Sigmoid colon (tissue), 7 donors: ENCODE data around the gene CFAP20. TPM values are rescaled to one million over a fixed set of nuclear protein-coding genes. Genes with fewer than 3 reads are reported as not detected.
A peak's percentile ranks its signal among the peaks of the same experiment; 100 is the strongest.

Source experiments
- DNase-seq: peaks from one replicate; pipeline ENCODE4 v3.0.0-alpha.2; 2019
- H3K27ac ChIP-seq, 4 donors: fragments of 200-600 bp; sonication (generic); one replicate each; pipeline ENCODE4 v1.5.1; 2016 to 2019; ENCODE audit warnings: mild to moderate bottlenecking in 1 of 4
- H3K27me3 ChIP-seq, 3 donors: fragments of 200-600 bp; sonication (generic); one replicate each; pipeline ENCODE4 v1.5.1; 2019; ENCODE audit warnings: mild to moderate bottlenecking in 1 of 3
- H3K36me3 ChIP-seq, 4 donors: fragments of 200-600 bp; sonication (generic); one replicate each; pipeline ENCODE4 v1.5.1; 2016 to 2019
- H3K4me1 ChIP-seq, 4 donors: fragments of 200-600 bp; sonication (generic); one replicate each; pipeline ENCODE4 v1.5.1; 2017 to 2019
- H3K4me3 ChIP-seq, 4 donors: fragments of 200-600 bp; sonication (generic); one replicate each; pipeline ENCODE4 v1.5.1; 2017 to 2019; ENCODE audit warnings: mild to moderate bottlenecking in 2 of 4, moderate library complexity in 1 of 4
- H3K9me3 ChIP-seq, 4 donors: fragments of 200-600 bp in 3 of 4; sonication (generic) in 3 of 4; one replicate each; pipeline versions ENCODE4 v1.5.1 to v1.6.1; 2013 to 2019
- EP300 ChIP-seq, 4 donors: sonication (generic); formaldehyde crosslinking; IDR thresholded peaks; one replicate each; pipeline ENCODE4 v1.6.1; 2017; ENCODE audit warnings: antibody characterized with exemption in 4 of 4
- POLR2A ChIP-seq, 2 donors: fragments of 450-650 bp; IDR thresholded peaks; one replicate each; pipeline ENCODE4 v1.6.1; 2016; ENCODE audit warnings: antibody characterized with exemption in 2 of 2, mild to moderate bottlenecking in 2 of 2, moderate library complexity in 2 of 2
- POLR2AphosphoS5 ChIP-seq, 4 donors: sonication (generic); formaldehyde crosslinking; IDR thresholded peaks; one replicate each; pipeline ENCODE4 v1.6.1; 2017; ENCODE audit warnings: antibody characterized with exemption in 4 of 4
- WGBS, 2 donors: extraction: QIAGEN DNeasy Blood & Tissue Kit; methylation state at CpG; one replicate each; pipeline ENCODE4 v1.1.7; 2013; 5-methylcytosine and 5-hydroxymethylcytosine counted together
- intact Hi-C: fragments of 100-400 bp; cut with DNase I; formaldehyde crosslinking; loops from one replicate; pipeline ENCODE4 v1.15.1; 2023
- polyA plus RNA-seq, 3 donors: library from polyadenylated mRNA; stranded (reverse); fragments of 200-250 nt; gene quantifications; one replicate each; pipeline ENCODE4 v1.2.3, GENCODE V29; 2013
- total RNA-seq, 4 donors: library from RNA; depleted of rRNA; stranded (reverse); fragments of >200 nt; gene quantifications; one replicate each; pipeline ENCODE4 v1.1.0, GENCODE V29; 2016
- TF ChIP-seq, protein P1 (sequence below), 4 experiments: fragments of 450-650 bp in 3 of 4; fragments of 200-600 bp in 1 of 4; IDR thresholded peaks; one replicate each; pipeline ENCODE4 v1.5.1; 2016 to 2019; ENCODE audit warnings: antibody characterized with exemption in 4 of 4, mild to moderate bottlenecking in 3 of 4, moderate library complexity in 2 of 4
- donor health status: healthy with polysubstance abuse.
- donor health status: Bipolar disorder and iron deficiency.
- donor health status: healthy.

Gene CFAP20
- total and polyA plus RNA-seq, 7 donors = 11.9 to 42.5 (median 28.3) TPM

DNA sequence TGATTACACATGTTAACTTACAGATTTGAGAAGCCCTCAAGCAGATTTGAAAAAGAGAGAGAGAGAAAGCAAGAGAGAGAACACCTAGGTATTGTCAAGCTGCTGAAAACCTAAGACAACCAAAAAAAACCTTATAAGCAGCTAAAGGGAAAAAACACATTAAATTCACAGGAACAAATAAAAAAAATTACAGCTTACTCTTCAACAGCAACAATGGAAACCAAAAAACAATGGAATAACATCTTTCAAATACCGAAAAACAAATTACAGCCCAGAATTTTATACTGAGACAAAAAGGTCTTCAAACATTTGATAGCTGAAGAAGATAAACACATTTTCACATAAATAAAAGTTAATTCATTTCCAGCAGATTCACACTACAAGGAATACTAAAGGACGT is 8.4 kb upstream of the CFAP20 start:
- Histone ChIP-seq H3K4me1 (no peaks in the 10 kb centered on the region), H3K27ac (no peak overlapping the region), H3K27me3 (no peaks in the 10 kb centered on the region), H3K36me3 (peaks cover 0 to 4% (median 0%) of the 10 kb centered on the region in 4 donors), H3K4me3 (no peak overlapping the region), H3K9me3 (peaks cover 0 to 5% (median 1%) of the 10 kb centered on the region in 4 donors)
- WGBS, 2 donors = 89 to 93% methylated on average over 2 of the region's 2 CpGs
- intact Hi-C loops = no loop called here
- TF ChIP-seq POLR2A (IDR thresholded peaks at IDR 0.05) = no peak
- no peak for TF ChIP-seq POLR2AphosphoS5 (IDR thresholded peaks at IDR 0.05)
- no peak for TF ChIP-seq EP300 (IDR thresholded peaks at IDR 0.05)
- TF ChIP-seq, protein P1, sequence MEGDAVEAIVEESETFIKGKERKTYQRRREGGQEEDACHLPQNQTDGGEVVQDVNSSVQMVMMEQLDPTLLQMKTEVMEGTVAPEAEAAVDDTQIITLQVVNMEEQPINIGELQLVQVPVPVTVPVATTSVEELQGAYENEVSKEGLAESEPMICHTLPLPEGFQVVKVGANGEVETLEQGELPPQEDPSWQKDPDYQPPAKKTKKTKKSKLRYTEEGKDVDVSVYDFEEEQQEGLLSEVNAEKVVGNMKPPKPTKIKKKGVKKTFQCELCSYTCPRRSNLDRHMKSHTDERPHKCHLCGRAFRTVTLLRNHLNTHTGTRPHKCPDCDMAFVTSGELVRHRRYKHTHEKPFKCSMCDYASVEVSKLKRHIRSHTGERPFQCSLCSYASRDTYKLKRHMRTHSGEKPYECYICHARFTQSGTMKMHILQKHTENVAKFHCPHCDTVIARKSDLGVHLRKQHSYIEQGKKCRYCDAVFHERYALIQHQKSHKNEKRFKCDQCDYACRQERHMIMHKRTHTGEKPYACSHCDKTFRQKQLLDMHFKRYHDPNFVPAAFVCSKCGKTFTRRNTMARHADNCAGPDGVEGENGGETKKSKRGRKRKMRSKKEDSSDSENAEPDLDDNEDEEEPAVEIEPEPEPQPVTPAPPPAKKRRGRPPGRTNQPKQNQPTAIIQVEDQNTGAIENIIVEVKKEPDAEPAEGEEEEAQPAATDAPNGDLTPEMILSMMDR (IDR thresholded peaks at IDR 0.05) = no peak
- DNase-seq = no peak

DNA sequence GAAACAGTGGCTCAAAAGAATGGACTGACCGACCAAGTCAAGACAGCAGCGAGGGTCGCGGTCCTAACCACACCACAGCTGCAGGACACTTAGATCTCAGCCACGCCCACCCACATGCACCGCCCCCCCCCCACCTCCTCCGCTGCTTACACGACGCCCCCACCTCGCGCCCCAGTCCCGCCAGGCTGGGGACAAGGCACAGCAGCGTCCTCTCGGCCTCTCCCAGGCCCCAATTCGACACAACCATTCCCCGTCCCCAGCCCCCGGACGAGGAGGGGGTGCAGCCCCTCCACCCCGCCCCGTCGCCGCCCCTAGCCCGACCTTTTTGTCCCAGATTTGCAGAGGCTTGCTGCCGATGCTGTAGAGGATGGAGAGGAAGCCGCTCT is 477 bp downstream of the CFAP20 start:
- Histone ChIP-seq H3K27ac (peak overlapping the region; percentile 89 to 95 (median 92)), H3K27me3 (no peaks in the 10 kb centered on the region), H3K4me3 (peak overlapping the region; percentile 73 to 92 (median 84)), H3K36me3 (no peaks in the 10 kb centered on the region), H3K4me1 (peaks cover 0 to 48% (median 44%) of the 10 kb centered on the region in 4 donors), H3K9me3 (no peaks in the 10 kb centered on the region)
- WGBS, 2 donors = 1 to 2% methylated on average over 25 of the region's 25 CpGs
- peak; percentile 67 for DNase-seq
- no peak for TF ChIP-seq POLR2AphosphoS5 (IDR thresholded peaks at IDR 0.05)
- TF ChIP-seq POLR2A (IDR thresholded peaks at IDR 0.05) = no peak
- no peak for TF ChIP-seq EP300 (IDR thresholded peaks at IDR 0.05)
- TF ChIP-seq, protein P1 (IDR thresholded peaks at IDR 0.05) = no peak
- intact Hi-C loops = loop anchor here (2.0 to 10.0 kb wide), 6 partner anchors 69 to 1194 kb away; partner anchors contain the start of genes CSNK2A2, HERPUD1, KATNB1 and KIFC3

DNA sequence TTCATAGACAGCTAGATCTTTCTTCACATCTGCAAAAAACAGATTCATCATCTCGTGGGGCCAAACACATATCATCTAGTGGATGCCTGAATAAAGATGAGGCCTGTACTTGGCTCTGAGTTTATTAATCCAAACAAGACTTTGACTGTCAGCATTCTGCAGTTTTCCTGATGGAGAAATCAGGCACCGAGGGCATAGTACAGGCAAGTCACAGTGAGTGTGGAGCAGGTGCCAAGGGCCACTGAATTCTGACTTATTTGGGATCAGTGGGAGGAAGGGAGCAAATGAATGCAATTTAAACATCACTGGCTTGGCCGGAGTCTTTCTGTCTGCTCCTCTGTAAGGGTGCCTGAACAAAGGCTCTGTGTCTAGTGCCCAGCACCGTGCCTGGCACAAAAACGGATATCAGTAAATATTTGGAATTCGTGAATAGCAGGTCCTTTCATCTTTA is 975 bp downstream of the CFAP20 start:
- 2 to 10% methylated on average over 6 of the region's 6 CpGs for WGBS, 2 donors
- H3K4me1 ChIP-seq = peaks cover 0 to 50% (median 45%) of the 10 kb centered on the region in 4 donors
- H3K9me3 ChIP-seq = no peaks in the 10 kb centered on the region
- no peaks in the 10 kb centered on the region for H3K36me3 ChIP-seq
- DNase-seq = no peak
- no peaks in the 10 kb centered on the region for H3K27me3 ChIP-seq
- TF ChIP-seq POLR2A (IDR thresholded peaks at IDR 0.05) (no peak), EP300 (IDR thresholded peaks at IDR 0.05) (no peak), POLR2AphosphoS5 (IDR thresholded peaks at IDR 0.05) (no peak)
- TF ChIP-seq, protein P1 (IDR thresholded peaks at IDR 0.05) = no peak
- H3K27ac ChIP-seq = peak overlapping the region; percentile 89 to 95 (median 92)
- intact Hi-C loops = loop anchor here (2.0 to 10.0 kb wide), 6 partner anchors 69 to 1193 kb away; partner anchors contain the start of genes CSNK2A2, HERPUD1, KATNB1 and KIFC3
- H3K4me3 ChIP-seq = peak overlapping the region; percentile 73 to 92 (median 84)

DNA sequence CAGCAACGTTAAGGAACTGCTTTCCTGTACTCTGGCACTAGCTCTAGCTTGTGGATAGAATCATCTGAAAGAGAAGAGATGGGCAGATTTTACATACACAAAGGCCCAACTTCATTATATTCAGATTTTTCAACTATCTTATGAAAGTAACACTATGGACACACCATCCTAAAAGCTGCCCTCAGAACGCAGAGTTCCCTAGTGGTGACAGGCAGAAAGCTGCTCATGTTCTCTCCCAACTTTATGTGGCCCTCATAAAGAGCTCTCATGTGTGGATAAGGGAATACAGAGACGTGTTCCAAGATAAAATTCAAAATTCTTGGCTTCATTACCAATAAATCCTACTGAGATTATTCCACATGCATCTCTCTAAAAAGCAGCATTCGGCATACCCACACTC is 1.5 kb downstream of the CFAP20 start:
- DNase-seq = no peak
- Histone ChIP-seq H3K36me3 (no peaks in the 10 kb centered on the region), H3K4me3 (peak overlapping the region in 3 of 4 donors; percentile 73 to 85 (median 83)), H3K4me1 (peaks cover 0 to 54% (median 45%) of the 10 kb centered on the region in 4 donors), H3K27me3 (no peaks in the 10 kb centered on the region), H3K9me3 (no peaks in the 10 kb centered on the region), H3K27ac (peak overlapping the region; percentile 89 to 95 (median 92))
- intact Hi-C loops = loop anchor here (2.0 to 10.0 kb wide), 6 partner anchors 70 to 1193 kb away; partner anchors contain the start of genes CSNK2A2, HERPUD1, KATNB1 and KIFC3
- TF ChIP-seq, protein P1 (IDR thresholded peaks at IDR 0.05) = peak in 2 of 4 experiments; percentile 6 to 26
- TF ChIP-seq EP300 (IDR thresholded peaks at IDR 0.05) = no peak
- TF ChIP-seq POLR2A (IDR thresholded peaks at IDR 0.05) = no peak
- 12 to 33% methylated on average over 4 of the region's 4 CpGs for WGBS, 2 donors
